Stimulated activated effector memory CD8-positive, alpha-beta T cell treated with anti-CD3 and anti-CD28 coated beads, Interleukin-12 subunit alpha, Interleukin-12 subunit beta, amount 100 ng/mL, for 72 hours (primary cell): Measurements from ENCODE around the gene RPS6KB1.
"Not testable (repeated sequence)": the region's sequence is repeated elsewhere in the genome, so short reads cannot be mapped to it uniquely, and the experiment has no call there.

Source experiments
- ATAC-seq: fragments of 150-1000 bp; cut with Tn5 transposase; 2 replicates; pipeline ENCODE4 v1.10.0; 2021
- DNase-seq, 2 donors: peaks; one replicate each; pipeline ENCODE4 v3.0.0; 2021 to 2022; ENCODE audit warnings: low spot score in 2 of 2
- H3K27ac Mint-ChIP-seq: one replicate; pipeline ENCODE4 v1.8.0; 2022; ENCODE audit warnings: mild to moderate bottlenecking, mixed read lengths
- H3K36me3 Mint-ChIP-seq: one replicate; pipeline ENCODE4 v1.8.0; 2022; ENCODE audit warnings: mild to moderate bottlenecking, mixed read lengths
- H3K4me1 Mint-ChIP-seq: one replicate; pipeline ENCODE4 v1.8.0; 2022; ENCODE audit warnings: mixed read lengths
- H3K4me3 Mint-ChIP-seq: one replicate; pipeline ENCODE4 v1.8.0; 2022; ENCODE audit warnings: mild to moderate bottlenecking, mixed read lengths
- H3K9me3 Mint-ChIP-seq: one replicate; pipeline ENCODE4 v1.8.0; 2022; ENCODE audit warnings: mixed read lengths

RPS6KB1 gene

GRCh38 chr17:59858167-59858816 is 34.6 kb upstream of the RPS6KB1 start:
- H3K4me3 Mint-ChIP-seq = no peak overlapping the region

GRCh38 chr17:59858932-59859331 is 34.0 kb upstream of the RPS6KB1 start:
- Mint-ChIP-seq H3K36me3 (peaks cover 42% of the 10 kb centered on the region), H3K4me1 (no peaks in the 10 kb centered on the region), H3K27ac (no peak overlapping the region), H3K9me3 (no peaks in the 10 kb centered on the region), H3K4me3 (no peak overlapping the region)
- DNase-seq = no peak
- no peak for ATAC-seq

More at GRCh38 chr17:59858167-59858816, 34.6 kb upstream of the RPS6KB1 start:
- ATAC-seq (no peak), DNase-seq (no peak)
- H3K9me3 Mint-ChIP-seq = no peaks in the 10 kb centered on the region
- no peak overlapping the region for H3K27ac Mint-ChIP-seq
- peaks cover 4% of the 10 kb centered on the region for H3K4me1 Mint-ChIP-seq
- peaks cover 35% of the 10 kb centered on the region for H3K36me3 Mint-ChIP-seq

- no peak for DNase-seq
- no peak overlapping the region for H3K27ac Mint-ChIP-seq
- no peaks in the 10 kb centered on the region for H3K4me1 Mint-ChIP-seq
- peak; percentile 51 for ATAC-seq
- H3K9me3 Mint-ChIP-seq = no peaks in the 10 kb centered on the region
- H3K36me3 Mint-ChIP-seq = peaks cover 47% of the 10 kb centered on the region
- no peak overlapping the region for H3K4me3 Mint-ChIP-seq
Measured at GRCh38 chr17:59859444-59860025, 33.4 kb upstream of the RPS6KB1 start.

- H3K36me3 Mint-ChIP-seq = peaks cover 65% of the 10 kb centered on the region
- H3K9me3 Mint-ChIP-seq = no peaks in the 10 kb centered on the region
- H3K4me3 Mint-ChIP-seq = no peak overlapping the region
- no peak for ATAC-seq
- no peak overlapping the region for H3K27ac Mint-ChIP-seq
- H3K4me1 Mint-ChIP-seq = no peaks in the 10 kb centered on the region
- DNase-seq = no peak
Measured at GRCh38 chr17:59863616-59864015, 29.3 kb upstream of the RPS6KB1 start.

GRCh38 chr17:59869941-59870218 is 23.0 kb upstream of the RPS6KB1 start:
- ATAC-seq (no peak), DNase-seq (no peak)
- Mint-ChIP-seq H3K27ac (no peak overlapping the region), H3K4me1 (no peaks in the 10 kb centered on the region), H3K9me3 (no peaks in the 10 kb centered on the region), H3K4me3 (no peak overlapping the region), H3K36me3 (peaks cover 53% of the 10 kb centered on the region)

GRCh38 chr17:59870482-59870881 is 22.4 kb upstream of the RPS6KB1 start:
- Mint-ChIP-seq H3K4me1 (no peaks in the 10 kb centered on the region), H3K9me3 (no peaks in the 10 kb centered on the region), H3K4me3 (no peak overlapping the region), H3K27ac (no peak overlapping the region), H3K36me3 (peaks cover 53% of the 10 kb centered on the region)
- ATAC-seq (no peak), DNase-seq (no peak)

GRCh38 chr17:59872351-59872750 is 20.6 kb upstream of the RPS6KB1 start:
- DNase-seq = no peak
- H3K27ac Mint-ChIP-seq = no peak overlapping the region
- ATAC-seq = no peak

GRCh38 chr17:59873414-59873813 is 19.5 kb upstream of the RPS6KB1 start:
- H3K36me3 Mint-ChIP-seq = peaks cover 73% of the 10 kb centered on the region
- H3K4me1 Mint-ChIP-seq, DNase-seq, H3K9me3 Mint-ChIP-seq, H3K4me3 Mint-ChIP-seq, H3K27ac Mint-ChIP-seq, ATAC-seq: not testable (repeated sequence)

More at GRCh38 chr17:59872351-59872750, 20.6 kb upstream of the RPS6KB1 start:
- Mint-ChIP-seq H3K4me1 (no peaks in the 10 kb centered on the region), H3K4me3 (no peak overlapping the region), H3K36me3 (peaks cover 69% of the 10 kb centered on the region), H3K9me3 (no peaks in the 10 kb centered on the region)

GRCh38 chr17:59874376-59874775 is 18.5 kb upstream of the RPS6KB1 start:
- ATAC-seq = no peak
- H3K36me3 Mint-ChIP-seq = peaks cover 81% of the 10 kb centered on the region
- no peaks in the 10 kb centered on the region for H3K9me3 Mint-ChIP-seq
- no peak overlapping the region for H3K4me3 Mint-ChIP-seq
- H3K27ac Mint-ChIP-seq = no peak overlapping the region
- DNase-seq = no peak
- no peaks in the 10 kb centered on the region for H3K4me1 Mint-ChIP-seq

- peaks cover 90% of the 10 kb centered on the region for H3K36me3 Mint-ChIP-seq
- H3K9me3 Mint-ChIP-seq = no peaks in the 10 kb centered on the region
- no peak for DNase-seq
- no peak overlapping the region for H3K4me3 Mint-ChIP-seq
- no peak for ATAC-seq
- H3K4me1 Mint-ChIP-seq = no peaks in the 10 kb centered on the region
- H3K27ac Mint-ChIP-seq = no peak overlapping the region
Measured at GRCh38 chr17:59876107-59876506, 16.8 kb upstream of the RPS6KB1 start.

- DNase-seq = no peak
- Mint-ChIP-seq H3K4me3 (no peak overlapping the region), H3K4me1 (no peaks in the 10 kb centered on the region), H3K9me3 (no peaks in the 10 kb centered on the region), H3K27ac (peak overlapping the region; percentile 53), H3K36me3 (peaks cover 97% of the 10 kb centered on the region)
- no peak for ATAC-seq
Measured at GRCh38 chr17:59877965-59878364, 15.0 kb upstream of the RPS6KB1 start.

GRCh38 chr17:59878624-59879023 is 14.3 kb upstream of the RPS6KB1 start:
- ATAC-seq (no peak), DNase-seq (no peak)
- H3K4me3 Mint-ChIP-seq = no peak overlapping the region
- H3K36me3 Mint-ChIP-seq = peaks cover 97% of the 10 kb centered on the region
- H3K4me1 Mint-ChIP-seq = no peaks in the 10 kb centered on the region
- H3K9me3 Mint-ChIP-seq = no peaks in the 10 kb centered on the region
- no peak overlapping the region for H3K27ac Mint-ChIP-seq

GRCh38 chr17:59884861-59885260 is 8.1 kb upstream of the RPS6KB1 start:
- DNase-seq = no peak
- H3K4me1 Mint-ChIP-seq = peaks cover 8% of the 10 kb centered on the region
- no peak for ATAC-seq
- H3K36me3 Mint-ChIP-seq = peaks cover 97% of the 10 kb centered on the region
- no peak overlapping the region for H3K27ac Mint-ChIP-seq
- no peak overlapping the region for H3K4me3 Mint-ChIP-seq
- no peaks in the 10 kb centered on the region for H3K9me3 Mint-ChIP-seq

GRCh38 chr17:59888145-59888750 is 4.7 kb upstream of the RPS6KB1 start:
- Mint-ChIP-seq H3K4me1 (peaks cover 21% of the 10 kb centered on the region), H3K9me3 (no peaks in the 10 kb centered on the region), H3K36me3 (peaks cover 89% of the 10 kb centered on the region), H3K4me3 (no peak overlapping the region), H3K27ac (peak overlapping the region; percentile 16)
- ATAC-seq (no peak), DNase-seq (no peak)

GRCh38 chr17:59890720-59891119 is 2.2 kb upstream of the RPS6KB1 start:
- DNase-seq (no peak), ATAC-seq (no peak)
- Mint-ChIP-seq H3K4me1 (peaks cover 39% of the 10 kb centered on the region), H3K4me3 (peak overlapping the region; percentile 99), H3K27ac (peak overlapping the region; percentile 9), H3K9me3 (no peaks in the 10 kb centered on the region), H3K36me3 (peaks cover 88% of the 10 kb centered on the region)

GRCh38 chr17:59892251-59892923 is 534 bp upstream of the RPS6KB1 start:
- Mint-ChIP-seq H3K4me1 (peaks cover 45% of the 10 kb centered on the region), H3K27ac (peak overlapping the region; percentile 99), H3K36me3 (peaks cover 88% of the 10 kb centered on the region), H3K9me3 (no peaks in the 10 kb centered on the region), H3K4me3 (peak overlapping the region; percentile 99)
- DNase-seq (peak in 1 of 2 donors; percentile 53), ATAC-seq (no peak)
